Activated naive CD8-positive, alpha-beta T cell treated with anti-CD3 and anti-CD28 coated beads, Interleukin-2, amount 50 U/mL, for 24 hours (primary cell): ENCODE measurements around the gene MYRIP.
A peak's percentile ranks its signal among the peaks of the same experiment; 100 is the strongest.
"Not testable (repeated sequence)": the region's sequence is repeated elsewhere in the genome, so short reads cannot be mapped to it uniquely, and the experiment has no call there.

Experiments
- ATAC-seq: fragments of 150-1000 bp; cut with Tn5 transposase; one replicate; pipeline ENCODE4 v1.10.0; 2021
- DNase-seq: peaks from one replicate; pipeline ENCODE4 v3.0.0; 2021
- H3K27ac Mint-ChIP-seq: one replicate; pipeline ENCODE4 v1.8.0; 2021; ENCODE audit warnings: mild to moderate bottlenecking, mixed read lengths
- H3K27me3 Mint-ChIP-seq: one replicate; pipeline ENCODE4 v1.8.0; 2021; ENCODE audit warnings: mixed read lengths
- H3K36me3 Mint-ChIP-seq: one replicate; pipeline ENCODE4 v1.8.0; 2021; ENCODE audit warnings: low read depth, mixed read lengths
- H3K4me1 Mint-ChIP-seq: one replicate; pipeline ENCODE4 v1.8.0; 2021; ENCODE audit warnings: mixed read lengths
- H3K4me3 Mint-ChIP-seq: one replicate; pipeline ENCODE4 v1.8.0; 2021; ENCODE audit warnings: mild to moderate bottlenecking, moderate library complexity, mixed read lengths
- H3K9me3 Mint-ChIP-seq: one replicate; pipeline ENCODE4 v1.8.0; 2021; ENCODE audit warnings: mixed read lengths

Gene MYRIP

DNA sequence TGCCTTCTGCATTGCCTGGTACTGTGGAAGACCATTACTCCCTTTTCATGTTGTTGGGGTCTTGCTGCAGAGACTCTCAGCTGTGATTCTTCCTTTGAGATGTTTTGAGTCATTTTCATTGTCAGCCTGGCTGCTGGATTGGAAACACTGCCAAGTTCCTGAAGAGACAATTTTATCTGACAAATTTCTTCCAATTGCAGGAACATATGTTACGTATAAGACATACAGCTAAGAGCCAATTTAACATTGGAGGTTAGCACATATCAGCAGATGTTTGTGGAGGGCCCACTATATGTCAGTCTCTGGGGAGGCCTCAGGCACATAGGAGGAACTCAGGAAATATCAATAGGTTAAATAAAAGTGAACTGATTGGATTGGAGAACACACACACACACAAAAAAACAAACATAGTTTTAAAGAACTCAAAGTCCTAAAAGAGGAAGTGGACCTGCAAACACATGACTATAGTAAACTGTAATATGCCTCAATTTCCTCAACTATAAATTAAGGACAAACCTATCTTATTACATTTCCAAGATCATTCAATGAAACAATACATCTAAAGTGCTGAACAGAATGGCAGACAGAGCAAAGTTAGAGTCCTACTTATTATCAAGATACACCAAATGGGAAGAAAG, 172.3 kb downstream of the MYRIP start:
- DNase-seq (no peak), ATAC-seq (no peak)
- Mint-ChIP-seq H3K27ac (no peak overlapping the region), H3K27me3 (no peaks in the 10 kb centered on the region), H3K36me3 (no peaks in the 10 kb centered on the region), H3K4me3 (no peak overlapping the region), H3K9me3 (no peaks in the 10 kb centered on the region), H3K4me1 (no peaks in the 10 kb centered on the region)

DNA sequence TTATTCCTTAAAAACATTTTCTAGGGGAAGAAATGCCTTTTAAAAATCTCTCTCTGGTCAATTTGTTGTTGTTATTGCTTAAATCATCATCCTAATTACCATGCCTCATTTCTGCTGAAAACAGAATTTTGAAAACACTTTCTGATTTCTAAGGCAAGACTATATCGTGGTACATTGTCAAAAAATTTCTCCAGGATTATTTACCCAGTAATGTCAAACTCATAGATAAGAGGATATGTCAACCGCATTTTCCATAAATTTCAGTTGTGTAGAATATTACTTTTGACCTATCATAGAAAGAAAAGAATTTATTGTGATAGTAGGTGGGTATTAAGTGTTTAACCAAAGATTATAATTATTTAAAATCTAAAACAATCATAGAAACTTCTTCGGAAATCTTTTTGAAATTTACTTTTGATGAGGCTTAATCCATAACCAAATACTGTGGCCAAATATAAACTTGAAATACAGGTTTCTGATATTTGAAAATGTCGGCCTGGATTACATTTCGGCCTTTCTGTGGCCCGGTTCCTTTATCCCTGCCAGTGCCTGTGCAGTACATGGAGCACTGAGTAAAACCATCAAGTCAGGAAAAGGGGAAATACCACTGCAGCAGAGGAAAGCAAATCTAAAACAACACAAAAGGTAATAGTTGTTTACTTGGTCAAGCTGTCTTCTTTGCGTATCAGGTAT, 173.4 kb downstream of the MYRIP start:
- H3K36me3 Mint-ChIP-seq: no peaks in the 10 kb centered on the region
- H3K4me1 Mint-ChIP-seq: no peaks in the 10 kb centered on the region
- no peak overlapping the region for H3K27ac Mint-ChIP-seq
- no peaks in the 10 kb centered on the region for H3K9me3 Mint-ChIP-seq
- ATAC-seq (no peak), DNase-seq (no peak)
- no peak overlapping the region for H3K4me3 Mint-ChIP-seq
- no peaks in the 10 kb centered on the region for H3K27me3 Mint-ChIP-seq

DNA sequence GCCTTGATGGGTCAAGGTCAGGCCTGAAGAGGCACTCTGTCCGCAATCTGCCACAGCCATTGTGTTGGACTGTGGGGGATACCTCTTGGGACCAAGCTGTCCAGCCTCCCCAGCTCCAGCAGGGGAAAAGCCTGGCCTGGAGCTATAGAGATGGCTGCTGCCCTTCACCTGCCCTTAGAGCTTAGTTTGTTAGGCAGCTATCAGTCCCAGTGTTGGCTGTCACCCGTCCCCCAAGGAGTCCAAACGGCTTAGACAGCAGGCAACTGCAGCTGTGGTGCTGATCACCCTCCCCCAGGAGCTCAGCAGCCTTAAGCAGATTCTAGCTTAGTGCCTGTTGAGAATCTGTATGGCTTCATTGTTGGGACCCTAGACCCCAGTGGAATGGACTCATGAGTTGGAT, 180.3 kb downstream of the MYRIP start:
- peaks cover 8% of the 10 kb centered on the region for H3K27me3 Mint-ChIP-seq
- H3K27ac Mint-ChIP-seq: no peak overlapping the region
- H3K9me3 Mint-ChIP-seq: peaks cover 11% of the 10 kb centered on the region
- H3K4me3 Mint-ChIP-seq: no peak overlapping the region
- no peak for ATAC-seq
- H3K36me3 Mint-ChIP-seq: no peaks in the 10 kb centered on the region
- DNase-seq: no peak
- no peaks in the 10 kb centered on the region for H3K4me1 Mint-ChIP-seq

- H3K4me3 Mint-ChIP-seq: no peak overlapping the region
- ATAC-seq (no peak), DNase-seq (peak; percentile 14)
- H3K27me3 Mint-ChIP-seq: peaks cover 8% of the 10 kb centered on the region
- peaks cover 11% of the 10 kb centered on the region for H3K9me3 Mint-ChIP-seq
- no peaks in the 10 kb centered on the region for H3K4me1 Mint-ChIP-seq
- H3K27ac Mint-ChIP-seq: no peak overlapping the region
- no peaks in the 10 kb centered on the region for H3K36me3 Mint-ChIP-seq
Observed at GRCh38 chr3:39990532-39990931, 181.1 kb downstream of the MYRIP start.

- no peak overlapping the region for H3K4me3 Mint-ChIP-seq
- H3K4me1 Mint-ChIP-seq: no peaks in the 10 kb centered on the region
- no peaks in the 10 kb centered on the region for H3K27me3 Mint-ChIP-seq
- DNase-seq (no peak), ATAC-seq (no peak)
- no peak overlapping the region for H3K27ac Mint-ChIP-seq
- no peaks in the 10 kb centered on the region for H3K9me3 Mint-ChIP-seq
- no peaks in the 10 kb centered on the region for H3K36me3 Mint-ChIP-seq
Observed at GRCh38 chr3:40008796-40009195, 199.4 kb downstream of the MYRIP start.

- no peaks in the 10 kb centered on the region for H3K4me1 Mint-ChIP-seq
- no peaks in the 10 kb centered on the region for H3K9me3 Mint-ChIP-seq
- no peak overlapping the region for H3K27ac Mint-ChIP-seq
- H3K36me3 Mint-ChIP-seq: no peaks in the 10 kb centered on the region
- no peaks in the 10 kb centered on the region for H3K27me3 Mint-ChIP-seq
- H3K4me3 Mint-ChIP-seq: no peak overlapping the region
- ATAC-seq: no peak
- DNase-seq: no peak
Observed at GRCh38 chr3:40009991-40010390, 200.6 kb downstream of the MYRIP start.

GRCh38 chr3:40012381-40012780, 203.0 kb downstream of the MYRIP start:
- DNase-seq (no peak), ATAC-seq (no peak)
- H3K36me3 Mint-ChIP-seq: no peaks in the 10 kb centered on the region
- H3K4me3 Mint-ChIP-seq: no peak overlapping the region
- peaks cover 4% of the 10 kb centered on the region for H3K27me3 Mint-ChIP-seq
- H3K27ac Mint-ChIP-seq: no peak overlapping the region
- H3K9me3 Mint-ChIP-seq: no peaks in the 10 kb centered on the region
- no peaks in the 10 kb centered on the region for H3K4me1 Mint-ChIP-seq

DNA sequence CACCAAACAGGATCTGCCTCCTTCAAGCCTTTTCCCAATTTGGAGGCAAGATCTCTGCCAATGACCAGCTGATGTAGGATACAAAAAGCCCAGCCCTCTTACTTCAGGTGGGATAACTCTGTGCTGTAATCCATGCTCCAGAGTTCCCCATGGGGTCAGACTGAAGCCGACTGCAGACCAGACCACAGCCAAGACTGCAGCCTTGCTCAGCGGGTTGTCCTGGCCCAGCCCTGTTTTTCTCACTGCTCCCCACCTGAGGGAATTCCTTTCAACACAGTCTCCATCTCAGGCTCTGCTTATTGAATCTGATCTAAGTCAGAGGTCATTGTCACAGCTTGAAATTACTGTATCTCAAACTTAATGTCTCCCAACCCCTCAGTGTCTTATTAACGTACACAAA, 207.0 kb downstream of the MYRIP start:
- Mint-ChIP-seq H3K27me3 (peaks cover 6% of the 10 kb centered on the region), H3K4me3 (no peak overlapping the region), H3K4me1 (no peaks in the 10 kb centered on the region), H3K9me3 (no peaks in the 10 kb centered on the region), H3K27ac (no peak overlapping the region), H3K36me3 (no peaks in the 10 kb centered on the region)
- no peak for ATAC-seq
- DNase-seq: no peak

DNA sequence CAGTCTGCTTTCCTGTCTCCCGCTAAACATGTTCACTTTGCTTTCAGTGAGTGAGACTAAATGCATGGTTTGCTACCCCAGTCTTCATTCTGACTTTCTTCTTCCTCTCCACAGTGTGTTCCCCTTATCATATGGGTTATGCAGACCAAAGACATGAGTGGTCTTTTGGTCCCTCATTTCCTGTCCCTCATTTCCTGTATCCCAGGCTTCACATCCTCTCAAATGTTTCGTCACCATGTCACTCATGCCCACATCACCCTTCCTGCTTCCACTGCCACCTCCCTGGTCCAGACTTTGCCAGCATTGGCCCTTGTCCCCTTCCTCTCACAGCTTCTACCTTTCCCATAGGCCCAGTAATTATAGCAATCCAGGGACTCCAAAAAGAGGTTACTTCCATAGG, 209.0 kb downstream of the MYRIP start:
- H3K9me3 Mint-ChIP-seq: no peaks in the 10 kb centered on the region
- H3K27me3 Mint-ChIP-seq: peaks cover 13% of the 10 kb centered on the region
- no peak overlapping the region for H3K27ac Mint-ChIP-seq
- no peaks in the 10 kb centered on the region for H3K4me1 Mint-ChIP-seq
- ATAC-seq: no peak
- no peak overlapping the region for H3K4me3 Mint-ChIP-seq
- DNase-seq: no peak
- H3K36me3 Mint-ChIP-seq: no peaks in the 10 kb centered on the region

DNA sequence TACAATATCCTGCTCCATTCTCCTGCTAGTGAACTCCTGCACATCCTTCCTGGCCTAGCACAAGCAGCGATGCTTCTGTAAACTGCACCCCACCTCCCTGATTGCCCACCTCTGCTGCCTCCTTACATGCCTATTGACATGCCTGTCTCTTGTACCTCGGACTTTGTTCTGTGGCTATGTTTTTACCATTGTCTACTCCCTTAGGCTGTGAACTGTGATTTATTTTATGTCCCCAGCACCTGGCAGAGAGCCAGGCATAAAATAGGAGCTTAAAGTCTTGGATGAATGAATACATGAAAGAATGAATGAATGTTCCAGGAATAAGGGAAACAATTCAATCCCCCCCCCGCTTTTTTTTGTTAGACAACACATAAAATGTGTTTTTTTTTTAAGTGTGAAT, 210.0 kb downstream of the MYRIP start:
- no peak for DNase-seq
- Mint-ChIP-seq H3K27ac (no peak overlapping the region), H3K27me3 (peaks cover 14% of the 10 kb centered on the region), H3K9me3 (peaks cover 4% of the 10 kb centered on the region), H3K4me3 (no peak overlapping the region), H3K4me1 (no peaks in the 10 kb centered on the region), H3K36me3 (no peaks in the 10 kb centered on the region)
- ATAC-seq: no peak

DNA sequence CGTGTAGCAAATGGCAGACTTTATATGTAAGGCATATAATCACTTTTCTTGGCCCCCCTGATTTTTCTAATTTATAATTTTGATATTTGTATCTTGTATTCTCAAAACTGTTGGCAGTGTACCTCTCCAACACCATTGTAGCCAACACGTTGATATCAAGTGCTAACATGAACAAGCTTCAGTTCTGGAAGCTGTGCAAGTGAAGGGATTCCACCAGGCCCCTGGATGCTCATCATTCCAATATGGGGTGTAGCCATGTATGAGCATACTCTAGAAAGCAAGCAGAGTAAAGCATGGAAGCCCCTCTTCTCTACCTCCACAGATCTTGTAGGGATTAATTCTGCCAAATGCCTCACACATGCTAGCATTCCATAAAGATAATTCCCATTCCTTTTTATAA, 211.3 kb downstream of the MYRIP start:
- peaks cover 14% of the 10 kb centered on the region for H3K27me3 Mint-ChIP-seq
- no peaks in the 10 kb centered on the region for H3K4me1 Mint-ChIP-seq
- DNase-seq: no peak
- ATAC-seq: no peak
- peaks cover 14% of the 10 kb centered on the region for H3K9me3 Mint-ChIP-seq
- H3K27ac Mint-ChIP-seq: no peak overlapping the region
- H3K36me3 Mint-ChIP-seq: no peaks in the 10 kb centered on the region
- H3K4me3 Mint-ChIP-seq: no peak overlapping the region

DNA sequence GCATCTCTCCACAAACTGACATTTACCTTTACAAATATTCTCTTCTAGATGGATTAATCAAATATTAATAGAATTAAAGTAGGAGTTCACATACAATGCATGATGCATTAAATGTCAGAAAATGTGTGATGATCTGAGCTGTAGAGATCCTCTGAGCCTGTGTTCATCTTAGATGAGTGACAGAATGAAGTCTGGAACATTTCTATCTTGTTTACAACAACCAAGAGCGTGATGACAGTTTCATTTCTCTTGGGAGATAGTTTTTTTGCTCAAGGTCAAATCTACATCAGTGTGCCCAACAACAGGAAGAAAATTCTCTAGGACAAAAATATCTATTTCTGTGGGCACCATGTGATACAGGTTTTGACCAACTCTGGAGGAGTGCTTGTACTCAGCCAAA, 211.9 kb downstream of the MYRIP start:
- no peaks in the 10 kb centered on the region for H3K4me1 Mint-ChIP-seq
- H3K9me3 Mint-ChIP-seq: peaks cover 18% of the 10 kb centered on the region
- H3K27me3 Mint-ChIP-seq: peaks cover 11% of the 10 kb centered on the region
- no peak overlapping the region for H3K27ac Mint-ChIP-seq
- H3K4me3 Mint-ChIP-seq: no peak overlapping the region
- H3K36me3 Mint-ChIP-seq: no peaks in the 10 kb centered on the region
- ATAC-seq: no peak
- no peak for DNase-seq

- no peaks in the 10 kb centered on the region for H3K36me3 Mint-ChIP-seq
Observed at GRCh38 chr3:40022297-40022827, 213.0 kb downstream of the MYRIP start.

DNA sequence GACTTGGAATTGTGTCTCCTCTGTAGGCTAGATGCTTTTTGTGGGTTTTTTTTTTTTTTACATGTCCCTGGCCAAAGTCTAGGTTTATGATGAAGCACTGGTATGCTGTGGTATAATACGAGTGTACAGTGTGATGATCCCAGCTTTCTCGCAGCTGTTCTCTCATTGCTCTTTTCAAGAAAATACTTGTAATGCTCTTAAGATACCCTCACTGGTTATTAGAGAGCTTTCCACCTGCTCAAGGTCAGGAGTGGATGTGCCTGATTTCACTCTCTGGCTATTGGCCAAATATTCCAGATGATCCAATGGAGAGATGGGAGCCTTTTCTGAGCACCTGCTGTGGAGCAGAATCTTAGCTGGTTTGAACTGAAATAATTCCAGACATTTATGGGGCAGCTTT, 215.1 kb downstream of the MYRIP start:
- Mint-ChIP-seq H3K27ac (no peak overlapping the region), H3K9me3 (peaks cover 28% of the 10 kb centered on the region), H3K36me3 (no peaks in the 10 kb centered on the region), H3K27me3 (peaks cover 15% of the 10 kb centered on the region), H3K4me1 (no peaks in the 10 kb centered on the region), H3K4me3 (no peak overlapping the region)
- ATAC-seq (no peak), DNase-seq (no peak)

More at GRCh38 chr3:40022297-40022827, 213.0 kb downstream of the MYRIP start:
- Mint-ChIP-seq H3K9me3 (peaks cover 27% of the 10 kb centered on the region), H3K4me3 (no peak overlapping the region), H3K4me1 (no peaks in the 10 kb centered on the region), H3K27me3 (peaks cover 17% of the 10 kb centered on the region), H3K27ac (no peak overlapping the region)
- ATAC-seq: no peak
- no peak for DNase-seq

DNA sequence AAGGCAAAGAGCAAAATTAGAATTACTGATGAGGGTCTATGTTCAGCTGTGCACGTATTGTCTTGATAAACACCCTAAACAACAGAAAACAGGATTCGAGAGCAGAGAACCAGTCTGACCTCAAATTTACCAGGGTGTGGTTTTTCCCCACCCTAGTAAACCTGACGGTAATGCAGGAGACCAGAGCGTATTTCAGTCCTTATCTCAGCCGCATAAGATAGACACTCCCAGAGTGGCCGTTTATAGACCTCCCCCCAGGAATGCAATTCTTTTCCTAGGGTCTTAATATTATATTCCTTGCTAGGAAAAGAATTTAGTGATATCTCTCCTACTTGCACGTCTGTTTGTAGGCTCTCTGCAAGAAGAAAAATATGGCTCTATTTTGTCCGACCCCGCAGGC, 216.5 kb downstream of the MYRIP start:
- peaks cover 28% of the 10 kb centered on the region for H3K9me3 Mint-ChIP-seq
- not testable (repeated sequence) for ATAC-seq, H3K27ac Mint-ChIP-seq, H3K36me3 Mint-ChIP-seq, DNase-seq, H3K4me1 Mint-ChIP-seq, H3K4me3 Mint-ChIP-seq
- H3K27me3 Mint-ChIP-seq: peaks cover 20% of the 10 kb centered on the region
